Gastrocnemius medialis (tissue), 4 donors: ENCODE results near the gene PPM1E. TPM values are rescaled to one million over a fixed set of nuclear protein-coding genes. Genes with fewer than 3 reads are reported as not detected.

ENCODE experiments used
- ATAC-seq, 2 donors: fragments of 150-250 bp; one replicate each; pipeline ENCODE4 v1.9.1; 2016
- DNase-seq, 2 donors: peaks; one replicate each; pipeline ENCODE4 v3.0.0-alpha.2; 2019
- H3K27ac ChIP-seq, 4 donors: fragments of 200-600 bp; sonication (generic); 1 replicate in 1 of 4; 2 replicates in 3 of 4; pipeline ENCODE4 v1.5.1; 2016 to 2018; ENCODE audit warnings: mild to moderate bottlenecking in 2 of 4, moderate library complexity in 1 of 4
- H3K27me3 ChIP-seq, 3 donors: fragments of 200-600 bp; sonication (generic) in 2 of 3; 1 replicate in 1 of 3; 2 replicates in 2 of 3; pipeline versions ENCODE4 v1.5.1 to v1.6.0; 2016 to 2019; ENCODE audit warnings: mild to moderate bottlenecking in 1 of 3, moderate library complexity in 1 of 3
- H3K36me3 ChIP-seq, 2 donors: fragments of 200-600 bp; sonication (generic) in 1 of 2; one replicate each; pipeline ENCODE4 v1.5.1; 2017 to 2018
- H3K4me1 ChIP-seq, 2 donors: fragments of 200-600 bp; sonication (generic) in 1 of 2; one replicate each; pipeline ENCODE4 v1.5.1; 2016 to 2017; ENCODE audit warnings: mild to moderate bottlenecking in 2 of 2
- H3K4me3 ChIP-seq, 4 donors: fragments of 200-600 bp; sonication (generic) in 3 of 4; 1 replicate in 1 of 4; 2 replicates in 3 of 4; pipeline ENCODE4 v1.5.1; 2016 to 2019; ENCODE audit warnings: mild to moderate bottlenecking in 2 of 4
- H3K9me3 ChIP-seq, 3 donors: fragments of 200-600 bp; sonication (generic) in 2 of 3; 1 replicate in 1 of 3; 2 replicates in 2 of 3; pipeline ENCODE4 v1.5.1; 2016 to 2019
- POLR2A ChIP-seq, 2 donors: fragments of 450-650 bp; IDR thresholded peaks; one replicate each; pipeline ENCODE4 v1.6.1; 2017; ENCODE audit warnings: antibody characterized with exemption in 2 of 2, mild to moderate bottlenecking in 2 of 2, moderate library complexity in 2 of 2
- in situ Hi-C, 4 donors: fragments of 200-750 bp; cut with MboI; loops; one replicate each; pipeline versions ENCODE4 v1.15.0 to v1.8.0; 2017; ENCODE audit warnings: low sequenced_read_pairs in 4 of 4
- intact Hi-C: fragments of 100-400 bp; cut with DNase I; formaldehyde crosslinking; loops from one replicate; pipeline ENCODE4 v1.15.1; 2023; ENCODE audit warnings: low total_unique reads
- total RNA-seq, 4 donors: library from RNA; depleted of rRNA; stranded (reverse); fragments of >200 nt; gene quantifications; one replicate each; pipeline versions ENCODE4 v1.1.0 to v1.2.3, GENCODE V29; 2016
- TF ChIP-seq, protein P1 (sequence below), 5 experiments: fragments of 450-650 bp in 3 of 5; fragments of 200-600 bp in 2 of 5; sonication (generic) in 2 of 5; IDR thresholded peaks in 4 of 5; conservative IDR thresholded peaks in 1 of 5; 1 replicate in 4 of 5; 2 replicates in 1 of 5; pipeline ENCODE4 v1.5.1; 2016 to 2019; ENCODE audit warnings: antibody characterized with exemption in 5 of 5, mild to moderate bottlenecking in 3 of 5, moderate library complexity in 3 of 5

PPM1E gene
- total RNA-seq, 4 donors from 2014 or later, result 0.04 to 0.07 TPM; not detected in 2

DNA sequence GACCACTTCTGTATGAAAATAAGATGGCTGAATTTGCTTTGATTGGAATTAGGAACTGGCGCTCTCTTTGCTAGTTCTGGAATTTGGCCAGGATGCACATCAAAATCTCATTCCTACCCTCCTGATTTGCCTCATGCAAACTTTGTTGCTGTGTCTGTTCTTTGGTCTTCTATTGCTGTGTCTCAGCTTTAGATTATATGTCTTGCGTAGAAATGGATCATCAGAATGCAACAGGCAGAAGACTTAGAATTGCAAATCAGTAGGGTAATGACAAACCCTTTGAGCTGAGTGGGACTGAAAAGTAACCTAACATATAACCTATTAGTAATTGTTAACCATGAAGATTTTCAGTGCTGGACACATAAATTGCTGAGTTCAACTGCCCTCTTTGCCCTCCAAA is 33.0 kb upstream of the PPM1E start:
- Histone ChIP-seq H3K27me3 (no peaks in the 10 kb centered on the region), H3K27ac (no peak overlapping the region), H3K9me3 (no peaks in the 10 kb centered on the region), H3K4me3 (no peak overlapping the region), H3K4me1 (no peaks in the 10 kb centered on the region), H3K36me3 (peaks cover 0 to 13% of the 10 kb centered on the region in 2 donors)
- intact Hi-C loops (no loop called here), in situ Hi-C loops (loop anchor here in 1 of 4 donors (25.0 kb wide), 1 partner anchor 290 kb away; no protein-coding TSS in a partner anchor)
- DNase-seq (no peak), ATAC-seq (no peak)
- no peak for TF ChIP-seq POLR2A (IDR thresholded peaks at IDR 0.05)
- TF ChIP-seq, protein P1, sequence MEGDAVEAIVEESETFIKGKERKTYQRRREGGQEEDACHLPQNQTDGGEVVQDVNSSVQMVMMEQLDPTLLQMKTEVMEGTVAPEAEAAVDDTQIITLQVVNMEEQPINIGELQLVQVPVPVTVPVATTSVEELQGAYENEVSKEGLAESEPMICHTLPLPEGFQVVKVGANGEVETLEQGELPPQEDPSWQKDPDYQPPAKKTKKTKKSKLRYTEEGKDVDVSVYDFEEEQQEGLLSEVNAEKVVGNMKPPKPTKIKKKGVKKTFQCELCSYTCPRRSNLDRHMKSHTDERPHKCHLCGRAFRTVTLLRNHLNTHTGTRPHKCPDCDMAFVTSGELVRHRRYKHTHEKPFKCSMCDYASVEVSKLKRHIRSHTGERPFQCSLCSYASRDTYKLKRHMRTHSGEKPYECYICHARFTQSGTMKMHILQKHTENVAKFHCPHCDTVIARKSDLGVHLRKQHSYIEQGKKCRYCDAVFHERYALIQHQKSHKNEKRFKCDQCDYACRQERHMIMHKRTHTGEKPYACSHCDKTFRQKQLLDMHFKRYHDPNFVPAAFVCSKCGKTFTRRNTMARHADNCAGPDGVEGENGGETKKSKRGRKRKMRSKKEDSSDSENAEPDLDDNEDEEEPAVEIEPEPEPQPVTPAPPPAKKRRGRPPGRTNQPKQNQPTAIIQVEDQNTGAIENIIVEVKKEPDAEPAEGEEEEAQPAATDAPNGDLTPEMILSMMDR (IDR thresholded peaks at IDR 0.05 in 4 of 5, conservative IDR thresholded peaks at IDR 0.05 in 1 of 5), result no peak

DNA sequence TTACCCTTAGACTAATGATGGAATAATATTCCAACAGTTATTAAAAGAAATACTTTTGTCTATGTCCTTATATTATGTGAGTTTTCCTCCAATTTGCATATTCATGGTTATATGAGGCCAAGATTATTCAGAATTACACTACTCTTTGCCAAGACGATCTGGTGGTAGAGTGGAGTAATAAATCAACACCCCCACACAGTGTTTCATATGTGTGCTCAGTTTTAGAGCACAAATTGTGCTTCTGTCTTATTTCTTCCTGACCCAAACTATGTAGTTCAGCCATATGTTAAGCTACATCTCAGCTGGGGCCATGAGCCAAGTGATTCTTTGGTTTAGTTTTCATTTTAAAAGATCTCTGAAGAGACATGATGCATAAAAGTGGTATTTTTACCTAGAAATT is 26.9 kb upstream of the PPM1E start:
- in situ Hi-C loops, result loop anchor here in 1 of 4 donors (25.0 kb wide), 1 partner anchor 91 kb away; no protein-coding TSS in a partner anchor

DNA sequence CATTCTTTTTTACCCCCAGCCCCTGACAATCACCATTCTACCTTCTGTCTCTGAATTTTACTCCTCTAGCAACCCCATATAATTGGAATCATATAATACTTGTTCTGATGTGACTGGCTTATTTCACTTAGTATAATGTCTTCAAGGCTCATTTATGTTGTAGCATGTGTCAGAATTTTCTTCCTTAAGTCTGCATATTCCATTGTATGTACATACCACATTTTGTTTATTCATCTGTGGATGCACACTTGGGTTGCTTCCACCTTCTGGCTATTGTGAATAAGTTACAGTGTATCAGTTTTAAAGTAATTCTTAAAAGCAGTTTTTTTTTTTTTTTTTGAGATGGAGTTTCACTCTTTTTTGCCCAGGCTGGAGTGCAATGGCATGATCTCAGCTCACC is 24.7 kb upstream of the PPM1E start:
- in situ Hi-C loops (loop anchor here in 1 of 4 donors (25.0 kb wide), 1 partner anchor 94 kb away; no protein-coding TSS in a partner anchor), intact Hi-C loops (no loop called here)
- Histone ChIP-seq H3K27me3 (no peaks in the 10 kb centered on the region), H3K4me3 (no peak overlapping the region), H3K9me3 (no peaks in the 10 kb centered on the region), H3K36me3 (no peaks in the 10 kb centered on the region), H3K4me1 (no peaks in the 10 kb centered on the region), H3K27ac (no peak overlapping the region)
- ATAC-seq (no peak), DNase-seq (no peak)
- TF ChIP-seq POLR2A (IDR thresholded peaks at IDR 0.05), result no peak
- TF ChIP-seq, protein P1 (IDR thresholded peaks at IDR 0.05 in 4 of 5, conservative IDR thresholded peaks at IDR 0.05 in 1 of 5), result no peak

More for the DNA sequence above, 26.9 kb upstream of the PPM1E start:
- Histone ChIP-seq H3K36me3 (no peaks in the 10 kb centered on the region), H3K9me3 (no peaks in the 10 kb centered on the region), H3K4me3 (no peak overlapping the region), H3K27ac (no peak overlapping the region), H3K4me1 (no peaks in the 10 kb centered on the region), H3K27me3 (no peaks in the 10 kb centered on the region)
- TF ChIP-seq, protein P1 (IDR thresholded peaks at IDR 0.05 in 4 of 5, conservative IDR thresholded peaks at IDR 0.05 in 1 of 5), result no peak
- TF ChIP-seq POLR2A (IDR thresholded peaks at IDR 0.05), result no peak
- DNase-seq (no peak), ATAC-seq (no peak)
- intact Hi-C loops, result no loop called here

DNA sequence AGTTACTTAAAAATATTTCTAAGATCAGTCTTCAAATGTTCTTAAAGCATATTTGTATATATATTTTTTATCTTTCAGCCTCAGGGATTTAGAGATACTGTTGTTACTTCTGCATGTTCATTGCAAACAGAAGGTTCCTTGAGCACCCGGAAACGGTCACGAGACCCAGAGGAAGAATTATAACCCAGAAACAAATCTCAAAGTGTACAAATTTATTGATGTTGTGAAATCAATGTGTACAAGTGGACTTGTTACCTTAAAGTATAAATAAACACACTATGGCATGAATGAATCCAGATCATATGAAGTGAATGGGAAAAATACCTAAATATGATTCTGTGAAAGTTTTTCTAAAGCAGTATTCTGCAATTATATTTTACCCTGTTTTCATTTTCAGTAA is 21.6 kb upstream of the PPM1E start:
- TF ChIP-seq, protein P1 (IDR thresholded peaks at IDR 0.05 in 4 of 5, conservative IDR thresholded peaks at IDR 0.05 in 1 of 5), result no peak
- no peak for TF ChIP-seq POLR2A (IDR thresholded peaks at IDR 0.05)
- no peaks in the 10 kb centered on the region for H3K9me3 ChIP-seq
- DNase-seq, result no peak
- no peaks in the 10 kb centered on the region for H3K4me1 ChIP-seq
- H3K27me3 ChIP-seq, result no peaks in the 10 kb centered on the region
- H3K4me3 ChIP-seq, result no peak overlapping the region
- no peak overlapping the region for H3K27ac ChIP-seq
- intact Hi-C loops (no loop called here), in situ Hi-C loops (loop anchor here in 1 of 4 donors (25.0 kb wide), 1 partner anchor 97 kb away; no protein-coding TSS in a partner anchor)
- ATAC-seq, result no peak
- H3K36me3 ChIP-seq, result no peaks in the 10 kb centered on the region

DNA sequence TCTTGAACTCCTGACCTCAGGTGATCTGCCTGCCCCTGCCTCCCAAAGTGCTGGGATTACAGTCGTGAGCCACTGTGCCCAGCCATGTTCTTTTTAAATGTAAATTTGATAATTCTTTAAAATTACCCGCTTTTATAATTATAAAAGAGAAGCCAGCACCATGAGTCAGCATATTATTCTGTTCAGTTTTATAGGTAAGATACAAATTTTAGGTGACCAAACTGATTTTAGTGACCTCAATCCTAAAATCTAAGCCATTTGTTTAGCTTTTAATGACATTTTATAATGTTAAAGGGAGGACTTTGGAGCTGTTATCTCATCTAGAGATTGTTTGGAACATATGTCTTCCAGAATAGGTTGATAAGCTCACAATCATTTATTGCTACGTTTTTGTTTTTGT is 20.8 kb upstream of the PPM1E start:
- TF ChIP-seq, protein P1 (IDR thresholded peaks at IDR 0.05 in 4 of 5, conservative IDR thresholded peaks at IDR 0.05 in 1 of 5), result no peak
- TF ChIP-seq POLR2A (IDR thresholded peaks at IDR 0.05), result no peak
- no peak for DNase-seq
- in situ Hi-C loops, result loop anchor here in 1 of 4 donors (25.0 kb wide), 1 partner anchor 98 kb away; no protein-coding TSS in a partner anchor
- Histone ChIP-seq H3K9me3 (no peaks in the 10 kb centered on the region), H3K4me3 (no peak overlapping the region), H3K36me3 (no peaks in the 10 kb centered on the region), H3K27ac (no peak overlapping the region), H3K27me3 (no peaks in the 10 kb centered on the region), H3K4me1 (no peaks in the 10 kb centered on the region)
- intact Hi-C loops, result no loop called here
- no peak for ATAC-seq
